NCI-H345 (cell line): ENCODE results near the gene GNAL.
A peak's percentile ranks its signal among the peaks of the same experiment; 100 is the strongest.
"Not testable (repeated sequence)": the region's sequence is repeated elsewhere in the genome, so short reads cannot be mapped to it uniquely, and the experiment has no call there.

Experiments used
- DNase-seq: peaks from one replicate; lab custom pipeline; 2025; lab: John Stamatoyannopoulos, UW

The GNAL gene

DNA sequence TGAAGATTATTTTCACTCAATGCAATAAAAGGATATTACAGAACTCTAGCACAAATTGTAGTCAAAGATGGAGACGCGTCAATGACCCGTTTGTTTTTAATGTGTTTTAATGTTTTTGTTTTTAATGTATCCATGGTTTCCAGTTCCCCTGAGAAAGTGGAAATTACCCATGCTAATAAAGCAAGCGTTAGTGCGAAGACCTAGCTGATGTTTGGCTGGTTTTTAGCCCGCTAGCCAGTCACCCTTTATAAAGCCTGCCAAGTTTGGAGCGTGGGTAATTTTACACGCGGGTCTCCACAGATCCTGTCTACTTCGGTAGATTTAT lies 161.7 kb downstream of the GNAL start:
- DNase-seq = no peak

DNA sequence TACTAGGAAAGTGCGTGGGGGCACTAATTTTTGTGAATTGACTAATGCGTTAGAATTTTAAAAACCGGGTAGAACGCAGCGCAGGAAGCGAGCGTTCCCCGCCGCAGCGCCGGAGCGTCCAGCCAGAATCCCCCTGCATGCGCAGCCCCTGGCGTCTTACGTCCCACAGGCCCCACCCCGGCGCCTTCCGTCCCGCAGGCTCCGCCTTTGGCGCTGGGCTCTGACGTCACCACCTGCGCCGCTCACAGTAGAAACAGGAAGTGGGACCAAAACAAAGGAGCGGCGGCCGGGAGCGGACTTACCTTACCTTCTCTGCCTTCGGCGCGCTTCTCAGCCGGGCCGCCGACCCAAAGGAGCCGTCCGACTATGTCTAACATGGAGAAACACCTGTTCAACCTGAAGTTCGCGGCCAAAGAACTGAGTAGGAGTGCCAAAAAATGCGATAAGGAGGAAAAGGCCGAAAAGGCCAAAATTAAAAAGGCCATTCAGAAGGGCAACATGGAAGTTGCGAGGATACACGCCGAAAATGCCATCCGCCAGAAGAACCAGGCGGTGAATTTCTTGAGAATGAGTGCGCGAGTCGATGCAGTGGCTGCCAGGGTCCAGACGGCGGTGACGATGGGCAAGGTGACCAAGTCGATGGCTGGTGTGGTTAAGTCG lies 162.2 kb downstream of the GNAL start, which contains the start of gene CHMP1B:
TSS of gene CHMP1B (plus strand) at position 268 of the 660 bp plus-strand sequence. CDS start at position 367, 99 bp downstream.
- DNase-seq = peak; percentile 97

DNA sequence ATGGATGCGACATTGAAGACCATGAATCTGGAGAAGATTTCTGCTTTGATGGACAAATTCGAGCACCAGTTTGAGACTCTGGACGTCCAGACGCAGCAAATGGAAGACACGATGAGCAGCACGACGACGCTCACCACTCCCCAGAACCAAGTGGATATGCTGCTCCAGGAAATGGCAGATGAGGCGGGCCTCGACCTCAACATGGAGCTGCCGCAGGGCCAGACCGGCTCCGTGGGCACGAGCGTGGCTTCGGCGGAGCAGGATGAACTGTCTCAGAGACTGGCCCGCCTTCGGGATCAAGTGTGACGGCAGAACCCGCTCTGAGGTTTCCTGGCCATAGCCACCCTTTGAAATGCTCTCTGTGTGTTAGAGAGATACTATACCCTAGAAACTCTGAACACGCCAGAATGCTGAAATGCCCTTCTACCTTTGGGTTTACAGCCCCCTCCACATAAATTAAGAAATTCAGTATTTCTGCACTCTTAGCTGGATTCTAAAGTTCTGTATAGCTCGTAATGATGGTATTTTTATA lies 162.8 kb downstream of the GNAL start:
- DNase-seq = peak; percentile 16

DNA sequence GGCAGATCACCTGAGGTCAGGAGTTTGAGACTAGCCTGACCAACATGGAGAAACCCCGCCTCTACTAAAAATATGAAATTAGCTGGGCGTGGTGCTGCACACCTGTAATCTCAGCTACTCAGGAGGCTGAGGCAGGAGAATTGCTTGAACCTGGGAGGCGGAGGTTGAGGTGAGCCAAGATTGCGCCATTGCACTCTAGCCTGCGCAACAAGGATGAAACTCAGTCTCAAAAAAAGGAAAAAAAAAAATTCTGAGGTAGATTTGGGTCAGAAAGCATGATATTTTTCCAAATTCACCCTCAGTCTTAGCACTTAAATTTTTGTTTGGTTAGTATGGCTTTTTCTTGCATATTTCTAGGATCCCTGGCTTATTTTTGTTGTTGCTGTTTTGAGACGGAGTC lies 165.5 kb downstream of the GNAL start:
- not testable (repeated sequence) for DNase-seq

DNA sequence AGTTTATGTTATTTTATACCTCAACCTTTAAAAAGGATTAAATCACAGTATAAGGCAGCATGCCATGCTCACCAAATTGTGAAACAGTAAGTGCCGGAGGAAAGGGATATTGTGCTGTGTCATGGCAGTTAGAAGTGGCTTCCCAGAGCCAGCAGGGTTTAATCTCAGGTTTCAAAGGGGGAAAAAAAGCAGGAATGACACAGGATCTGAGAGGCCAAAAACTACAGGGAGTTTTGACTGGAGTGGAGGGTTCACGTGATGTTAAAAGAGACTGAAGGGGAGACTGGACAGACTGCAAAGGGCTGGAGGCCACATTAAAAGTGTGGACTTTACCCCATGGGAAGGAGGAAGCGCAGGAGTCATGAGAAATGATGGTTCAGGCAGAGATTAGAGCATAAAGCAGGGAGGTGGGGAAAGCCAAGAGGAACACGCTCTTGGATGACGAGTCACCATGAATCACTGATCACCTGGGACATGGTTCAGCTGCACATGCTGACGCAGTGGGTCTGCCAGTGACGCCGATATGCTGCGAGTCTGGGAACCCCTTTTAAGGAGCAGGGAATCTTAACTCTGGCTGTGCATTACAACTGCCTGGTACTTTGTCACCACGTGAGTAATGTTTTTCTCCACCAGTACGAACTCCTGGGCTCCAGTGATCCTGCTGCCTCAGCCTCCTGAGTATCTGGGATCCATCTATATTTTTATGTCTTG lies 168.3 kb downstream of the GNAL start:
- no peak for DNase-seq

DNA sequence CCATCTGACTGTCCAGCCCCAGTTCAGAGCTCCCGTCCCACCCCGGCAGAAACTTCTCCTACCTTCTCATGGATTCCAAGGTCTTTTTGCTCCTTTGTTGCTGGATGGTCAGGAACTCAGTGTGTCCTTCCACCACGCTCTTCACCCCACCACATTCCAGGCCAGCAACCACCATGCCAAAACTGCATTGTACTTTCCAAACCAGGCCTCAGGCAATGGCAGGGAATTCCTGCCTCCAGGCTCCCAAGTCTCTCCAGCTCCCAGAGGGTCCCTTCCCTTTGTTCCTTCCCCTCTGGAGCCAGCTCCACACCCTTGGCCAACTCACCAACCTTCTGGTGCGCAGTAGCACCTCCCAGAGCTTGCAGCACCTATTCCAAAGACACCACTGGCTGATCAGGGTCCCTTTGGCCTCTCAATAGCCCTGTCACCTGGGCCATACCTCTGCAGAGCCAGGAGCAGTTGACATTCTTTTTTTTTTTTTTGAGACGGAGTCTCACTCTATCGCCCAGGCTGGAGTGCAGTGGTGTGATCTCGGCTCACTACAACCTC lies 170.3 kb downstream of the GNAL start:
- DNase-seq = no peak

DNA sequence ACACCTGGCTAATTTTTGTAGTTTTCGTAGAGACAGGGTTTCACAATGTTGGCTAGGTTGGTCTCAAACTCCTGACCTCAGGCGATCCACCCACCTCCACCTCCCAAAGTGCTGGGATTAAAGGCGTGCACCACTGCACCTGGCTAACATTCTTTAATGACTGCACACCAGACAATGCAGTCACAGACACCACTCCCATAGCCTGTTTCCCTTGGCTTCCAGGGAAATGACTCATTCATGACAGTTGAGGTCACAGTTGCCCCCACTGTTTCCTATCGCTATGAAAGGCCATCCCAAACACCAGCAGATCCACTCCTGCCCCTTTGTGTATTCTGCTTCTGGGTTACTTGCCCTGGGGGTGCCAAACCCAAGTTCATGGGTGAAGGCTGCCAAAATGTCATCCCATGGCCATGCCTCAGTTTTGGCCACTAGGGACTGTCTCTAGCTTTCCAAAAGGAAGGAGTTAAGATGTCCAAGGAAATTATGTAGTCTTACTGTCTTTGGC lies 170.9 kb downstream of the GNAL start:
- DNase-seq = no peak

DNA sequence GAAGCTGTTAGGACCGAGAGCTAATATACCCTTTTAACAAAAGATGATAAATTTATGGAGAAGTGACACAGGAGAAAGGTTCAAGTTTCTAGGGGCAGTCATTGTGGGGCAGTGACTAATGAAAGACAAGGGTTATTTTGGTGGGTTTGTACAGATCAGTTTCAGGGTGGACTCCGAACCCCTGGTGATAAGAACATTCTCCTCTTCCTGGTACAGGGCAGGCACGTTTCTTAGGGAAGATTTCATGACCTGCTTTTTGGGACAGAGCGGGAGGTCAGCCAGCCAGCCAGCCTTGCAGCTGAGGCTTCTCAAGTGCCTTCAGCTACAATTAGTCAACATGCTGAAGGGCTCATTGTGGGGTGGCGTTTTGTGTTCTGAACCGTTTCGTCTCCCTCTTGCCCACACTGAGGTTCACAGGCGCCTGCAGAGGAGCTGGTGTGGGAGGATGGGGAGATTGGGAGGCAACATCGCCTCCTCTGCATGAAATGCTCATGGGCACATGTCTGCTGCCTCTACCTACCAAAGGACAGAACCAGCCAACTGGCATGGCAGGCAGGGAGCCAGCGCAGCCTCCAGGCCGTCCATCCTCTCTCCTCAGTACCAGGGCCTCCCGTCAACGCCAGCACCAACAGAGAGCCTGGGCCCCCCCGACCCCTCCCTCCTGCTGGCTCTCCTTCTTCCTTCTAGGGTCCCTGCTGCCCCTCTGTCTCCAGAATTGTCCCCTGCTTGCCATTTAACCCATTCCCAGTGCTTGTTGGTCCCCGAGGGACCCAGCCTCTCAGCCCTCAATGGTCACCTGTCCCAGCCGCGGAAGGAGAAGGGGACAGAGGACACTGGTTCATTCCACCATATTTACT lies 171.8 kb downstream of the GNAL start:
- DNase-seq = no peak

DNA sequence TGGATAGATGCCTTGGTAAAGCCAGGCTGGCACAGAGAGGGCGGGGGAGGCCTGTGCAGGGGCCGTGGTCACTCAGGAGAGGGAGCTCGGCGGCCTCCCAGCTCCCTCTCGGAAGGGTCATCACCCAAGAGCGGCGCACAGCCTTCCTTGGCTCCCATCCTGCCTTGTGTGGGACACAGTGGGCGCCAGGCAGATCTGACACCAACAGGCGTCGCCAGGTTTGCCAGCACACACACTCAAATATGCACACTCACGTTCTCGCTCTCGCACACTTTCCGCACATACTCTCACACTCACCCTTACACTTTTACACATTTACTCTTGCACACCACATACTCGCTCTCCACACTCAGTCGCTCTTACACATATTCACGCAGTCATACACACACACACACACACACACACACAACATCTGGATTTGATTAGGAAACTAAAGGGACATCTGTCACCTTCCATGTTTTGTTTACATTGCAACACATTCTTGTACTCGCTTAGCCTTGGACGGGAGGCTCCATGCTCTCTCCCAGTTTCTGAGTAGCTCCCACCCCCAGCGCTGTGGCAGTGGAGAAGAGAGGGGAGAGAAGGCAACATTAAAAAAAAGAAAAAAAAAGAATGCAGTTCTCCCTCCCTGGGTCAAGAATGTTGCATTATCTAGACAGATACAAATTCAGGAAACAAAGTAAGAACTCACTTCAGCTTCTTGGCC lies 172.7 kb downstream of the GNAL start:
- no peak for DNase-seq

DNA sequence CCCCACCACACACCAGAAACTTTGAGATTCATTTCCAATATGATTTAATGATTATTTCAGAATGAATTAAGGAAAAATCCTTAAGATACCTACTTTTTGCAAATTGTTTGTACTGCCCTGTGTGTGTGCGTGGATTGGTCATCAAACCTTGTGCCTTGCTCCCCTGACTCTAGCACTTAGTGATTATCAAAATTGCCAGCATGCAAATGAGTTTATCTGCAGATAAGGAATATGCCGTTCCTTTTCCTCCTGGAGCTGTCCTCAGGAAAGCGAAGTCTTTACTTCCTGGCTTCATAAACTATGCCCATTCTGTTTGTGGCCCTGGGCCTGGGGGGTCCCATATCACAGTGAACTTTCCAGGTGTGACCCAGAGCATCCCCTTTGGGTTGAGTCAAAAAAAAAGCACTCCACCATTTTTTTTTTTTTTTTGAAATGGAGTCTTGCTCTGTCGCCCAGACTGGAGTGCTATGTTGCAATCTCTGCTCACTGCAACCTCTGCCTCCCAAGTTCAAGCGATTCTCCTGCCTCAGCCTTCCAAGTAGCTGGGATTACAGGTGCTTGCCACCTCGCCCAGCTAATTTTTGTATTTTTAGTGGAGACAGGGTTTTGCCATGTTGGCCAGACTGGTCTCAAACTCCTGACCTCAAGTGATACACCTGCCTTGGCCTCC lies 173.5 kb downstream of the GNAL start:
- no peak for DNase-seq

DNA sequence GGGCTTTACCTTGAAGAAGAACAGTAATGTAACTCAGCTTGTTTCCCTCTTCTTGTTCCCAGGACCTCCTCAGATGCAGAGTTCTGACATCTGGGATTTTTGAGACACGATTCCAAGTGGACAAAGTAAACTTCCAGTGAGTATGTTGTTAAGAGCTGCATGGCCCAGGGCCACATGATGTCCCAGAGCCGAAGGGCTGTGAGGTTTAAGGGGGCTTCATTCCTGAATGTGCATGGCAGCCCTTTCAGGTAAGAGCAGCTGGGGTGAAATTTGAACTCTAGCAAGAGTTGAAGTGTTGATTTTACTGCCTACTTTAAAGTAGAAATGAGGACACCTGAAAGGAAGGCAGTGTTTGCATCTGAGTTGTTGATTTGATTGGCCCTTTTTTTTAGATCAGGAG lies 175.4 kb downstream of the GNAL start:
- no peak for DNase-seq

DNA sequence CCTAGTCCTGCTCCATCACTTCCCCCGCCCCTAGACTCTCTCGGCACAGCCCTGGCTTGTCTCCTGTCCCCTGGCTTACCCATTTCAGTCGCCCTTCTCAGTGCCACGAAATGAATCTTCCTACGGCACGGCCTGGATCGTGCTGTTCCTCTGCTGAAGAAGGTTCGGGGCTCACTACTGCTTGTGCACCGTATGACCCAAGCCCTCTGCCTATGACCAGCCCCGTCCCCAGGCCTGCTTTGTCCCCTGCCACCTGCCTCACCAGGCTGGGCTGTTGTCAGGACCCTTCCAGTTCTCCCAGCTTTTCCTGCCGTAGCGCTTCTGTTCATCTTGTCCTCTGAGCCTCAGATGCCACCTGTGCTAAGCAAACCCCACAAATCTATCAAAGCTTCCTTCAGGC lies 176.0 kb downstream of the GNAL start:
- no peak for DNase-seq

DNA sequence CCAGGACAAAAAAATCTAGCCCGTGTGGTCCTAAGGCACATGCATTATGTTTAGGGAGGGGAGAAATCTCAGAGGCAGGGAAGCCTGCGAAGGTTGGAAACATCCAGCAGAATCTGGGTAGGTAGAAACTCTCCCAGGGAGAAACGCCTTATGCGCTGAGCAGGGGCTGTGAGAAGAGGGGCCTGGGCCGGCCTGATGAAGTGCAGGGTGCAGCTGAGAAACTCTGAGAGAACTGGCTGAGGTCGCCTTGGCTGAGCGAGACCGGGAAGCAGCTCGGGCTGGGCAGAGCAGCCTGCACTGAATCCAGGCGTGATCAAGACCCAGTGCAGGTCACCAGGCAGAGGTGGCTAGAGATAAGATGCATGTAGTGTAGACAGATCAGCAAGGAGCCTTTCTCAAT lies 177.3 kb downstream of the GNAL start:
- no peak for DNase-seq

DNA sequence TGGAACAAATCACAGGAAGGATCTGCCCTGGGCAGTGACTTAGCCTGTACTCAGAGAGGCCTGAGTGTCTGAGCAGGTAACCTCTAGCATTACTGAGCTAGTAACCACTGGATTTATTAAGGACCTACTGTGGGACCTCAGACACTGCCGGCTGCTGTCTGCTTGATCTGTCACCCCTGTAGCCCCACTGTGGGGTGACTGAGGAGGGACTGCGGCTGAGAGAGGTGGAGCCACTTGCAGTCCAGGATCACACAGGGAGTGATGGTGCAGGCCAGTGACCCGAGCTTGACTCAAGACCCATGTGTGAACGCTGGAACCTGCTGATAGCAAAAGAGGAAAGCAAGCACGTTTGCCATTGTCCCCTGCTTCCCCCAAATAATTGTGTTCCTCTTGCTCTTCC lies 177.7 kb downstream of the GNAL start:
- DNase-seq = no peak

DNA sequence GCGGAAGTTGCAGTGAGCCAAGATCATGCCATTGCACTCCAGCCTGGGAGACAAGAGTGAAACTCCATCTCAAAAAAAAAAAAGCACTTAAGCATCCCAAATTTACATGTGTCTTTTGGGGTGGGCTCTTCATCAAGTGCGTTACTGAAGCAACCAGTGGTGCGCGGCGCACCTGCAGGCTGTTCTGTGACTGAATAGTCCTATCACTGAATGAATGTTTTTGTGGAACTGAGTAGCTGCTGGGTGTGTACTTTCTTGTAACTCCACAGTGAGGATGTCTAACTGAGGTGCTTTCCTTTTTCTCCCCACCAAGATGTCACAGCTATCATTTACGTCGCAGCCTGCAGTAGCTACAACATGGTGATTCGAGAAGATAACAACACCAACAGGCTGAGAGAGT lies 179.2 kb downstream of the GNAL start:
- DNase-seq = no peak

DNA sequence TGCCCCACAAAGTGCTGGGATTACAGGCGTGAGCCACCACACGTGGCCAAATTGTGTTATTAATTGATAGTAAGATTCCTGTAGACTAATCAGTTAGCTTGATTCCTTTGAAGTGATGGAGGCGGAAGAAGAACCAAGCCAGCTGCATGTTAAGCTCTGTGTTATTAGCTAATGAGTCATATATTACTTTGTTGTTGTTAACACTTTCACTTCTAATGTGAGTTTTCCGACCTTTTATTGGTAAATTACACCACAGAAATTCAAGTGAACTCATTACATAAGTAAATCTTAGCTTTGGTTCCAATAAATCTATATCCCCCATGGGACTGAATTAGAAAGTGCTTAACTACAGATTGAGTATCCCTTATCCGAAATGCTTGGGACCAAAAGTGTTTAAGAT lies 182.4 kb downstream of the GNAL start:
- DNase-seq = no peak

DNA sequence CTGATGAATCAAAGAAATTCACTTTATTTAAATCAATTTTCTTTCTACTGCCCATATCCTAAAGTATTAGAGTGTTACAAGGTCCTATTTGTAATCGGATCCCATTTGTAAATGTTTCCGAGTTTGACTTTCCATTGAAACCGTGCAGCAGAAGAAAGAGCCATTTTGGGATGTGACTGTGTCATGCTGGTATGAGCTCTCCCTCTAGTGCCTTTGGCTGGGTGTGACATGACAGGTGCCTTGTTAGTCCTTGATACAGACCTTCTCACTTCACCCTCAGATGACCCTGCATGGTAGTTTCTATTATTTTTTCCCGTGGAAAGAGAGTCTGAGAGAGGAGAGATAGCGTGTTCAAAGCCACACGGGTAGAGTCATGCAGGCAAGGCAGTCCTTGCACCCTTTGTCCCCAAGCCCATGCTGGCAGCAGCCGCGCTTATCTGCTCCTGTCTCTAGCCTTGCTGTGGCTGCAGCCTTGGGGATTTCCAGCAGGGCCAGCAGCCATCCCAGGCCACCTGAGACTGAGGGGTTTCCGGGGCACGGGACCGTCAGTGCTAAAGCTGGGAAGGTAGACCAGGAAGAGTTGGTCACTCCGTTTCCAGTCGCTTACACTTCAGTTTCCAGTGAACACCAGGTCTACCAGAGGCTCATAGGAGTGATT lies 183.5 kb downstream of the GNAL start:
- no peak for DNase-seq

DNA sequence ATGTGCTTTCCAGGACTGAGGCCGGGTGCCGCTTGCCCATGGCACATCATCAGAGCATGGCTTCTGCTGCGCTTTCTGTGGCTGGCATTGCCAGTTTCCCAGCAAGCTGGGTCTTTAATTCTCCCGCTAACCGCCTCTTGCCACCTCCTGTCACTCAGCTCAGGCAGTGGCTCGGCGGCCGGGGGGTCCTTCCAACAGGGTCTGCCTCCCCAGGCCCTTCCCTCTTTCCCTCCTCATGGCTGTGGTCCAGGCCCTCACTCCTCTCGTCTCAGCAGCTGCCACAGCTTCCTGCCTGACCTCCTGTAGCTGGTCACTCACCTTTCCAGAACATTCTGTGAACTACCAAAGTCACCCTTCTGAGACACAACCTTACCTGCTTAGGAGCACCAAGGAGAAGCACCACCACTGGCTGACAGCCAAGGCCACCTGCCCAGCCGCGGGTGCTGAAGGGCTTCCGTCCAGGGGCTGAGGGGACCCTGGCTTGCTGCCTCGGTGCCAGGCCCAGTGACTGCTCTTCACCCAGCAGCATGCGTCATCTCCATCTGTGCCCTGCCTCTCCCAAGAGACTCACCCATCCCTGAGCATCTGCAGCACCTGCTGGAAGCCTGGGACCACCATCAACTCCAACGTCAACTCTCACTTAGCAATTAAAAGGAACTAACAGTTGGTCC lies 184.7 kb downstream of the GNAL start:
- DNase-seq = no peak

DNA sequence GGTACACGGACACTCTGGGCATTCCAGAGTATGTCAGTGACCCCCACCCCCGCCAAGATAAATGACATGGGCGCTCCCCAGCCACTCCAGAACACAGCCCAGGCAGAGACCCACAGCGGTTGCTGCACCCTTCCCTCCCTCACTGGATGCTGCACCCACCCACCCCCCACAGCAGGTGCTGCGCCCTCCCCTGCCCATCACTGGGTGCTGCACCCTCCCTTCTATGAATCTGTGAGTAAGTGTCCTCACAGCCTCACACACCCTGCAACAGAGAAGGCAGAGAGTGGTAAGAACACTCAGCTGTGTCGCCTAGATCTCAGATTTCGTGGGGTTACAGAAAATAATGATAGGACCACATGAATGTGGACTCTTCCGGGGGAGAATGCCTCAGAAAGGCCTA lies 185.6 kb downstream of the GNAL start:
- no peak for DNase-seq
